H9 (cell line): ENCODE data around the gene APOL1. TPM values are rescaled to one million over a fixed set of nuclear protein-coding genes. Genes with fewer than 3 reads are reported as not detected.

Experiments used
- DNase-seq: peaks from one replicate; pipeline ENCODE4 v3.0.0-alpha.2; 2017
- H2AFZ ChIP-seq: one replicate; pipeline ENCODE4 v1.6.1; 2013; ENCODE audit warnings: mild to moderate bottlenecking, low read length, control low read depth, moderate library complexity
- H2AK5ac ChIP-seq: 2 replicates; pipeline ENCODE4 v1.6.1; 2013; ENCODE audit warnings: low read length, control low read depth, mixed read lengths; ENCODE audit not compliant: insufficient read length
- H2BK120ac ChIP-seq: one replicate; pipeline ENCODE4 v1.6.1; 2013; ENCODE audit warnings: low read depth, mild to moderate bottlenecking, low read length, control low read depth, inconsistent platforms; ENCODE audit not compliant: poor library complexity, severe bottlenecking
- H2BK12ac ChIP-seq: 2 replicates; pipeline ENCODE4 v1.6.1; 2013; ENCODE audit warnings: low read length, control low read depth, mixed read lengths, low read depth; ENCODE audit not compliant: insufficient read length
- H2BK15ac ChIP-seq: 2 replicates; pipeline ENCODE4 v1.6.1; 2013; ENCODE audit warnings: low read depth, low read length, control low read depth
- H2BK20ac ChIP-seq: one replicate; pipeline ENCODE4 v1.6.1; 2013; ENCODE audit warnings: low read depth, mild to moderate bottlenecking, low read length, control low read depth, inconsistent platforms; ENCODE audit not compliant: poor library complexity, severe bottlenecking
- H2BK5ac ChIP-seq: 2 replicates; pipeline ENCODE4 v1.6.1; 2013; ENCODE audit warnings: low read length, control low read depth, mixed read lengths; ENCODE audit not compliant: insufficient read length
- H3K14ac ChIP-seq: 2 replicates; pipeline ENCODE4 v1.6.1; 2013; ENCODE audit warnings: low read length, control low read depth; ENCODE audit not compliant: insufficient read depth
- H3K18ac ChIP-seq: 2 replicates; pipeline ENCODE4 v1.6.1; 2013; ENCODE audit warnings: low read depth, mild to moderate bottlenecking, mixed read lengths, low read length, control low read depth; ENCODE audit not compliant: insufficient read length
- H3K23ac ChIP-seq: 2 replicates; pipeline ENCODE4 v1.6.1; 2013; ENCODE audit warnings: low read length, control low read depth, mixed read lengths, low read depth; ENCODE audit not compliant: insufficient read length
- H3K23me2 ChIP-seq: 2 replicates; pipeline ENCODE4 v1.6.1; 2013; ENCODE audit warnings: low read depth, mild to moderate bottlenecking, mixed read lengths, low read length, control low read depth; ENCODE audit not compliant: insufficient read length, poor library complexity, severe bottlenecking
- H3K27ac ChIP-seq: 2 replicates; pipeline ENCODE4 v1.5.1; 2013; ENCODE audit warnings: low read length, control low read depth, mixed read lengths, low read depth; ENCODE audit not compliant: insufficient read length
- H3K27me3 ChIP-seq: 2 replicates; pipeline ENCODE4 v1.6.1; 2013; ENCODE audit warnings: low read length, control low read depth, inconsistent platforms; ENCODE audit not compliant: insufficient read depth
- H3K4ac ChIP-seq: 2 replicates; pipeline ENCODE4 v1.6.1; 2013; ENCODE audit warnings: low read depth, mild to moderate bottlenecking, control low read depth, inconsistent platforms, low read length, moderate library complexity
- H3K4me1 ChIP-seq: 2 replicates; pipeline ENCODE4 v1.6.1; 2013; ENCODE audit warnings: low read length, control low read depth, inconsistent platforms; ENCODE audit not compliant: insufficient read depth
- H3K4me2 ChIP-seq: 2 replicates; pipeline ENCODE4 v1.6.1; 2013; ENCODE audit warnings: low read length, control low read depth, mixed read lengths; ENCODE audit not compliant: insufficient read length, insufficient read depth
- H3K56ac ChIP-seq: 2 replicates; pipeline ENCODE4 v1.6.1; 2013; ENCODE audit warnings: low read depth, mild to moderate bottlenecking, mixed read lengths, low read length, control low read depth; ENCODE audit not compliant: insufficient read length
- H3K79me1 ChIP-seq: 2 replicates; pipeline ENCODE4 v1.6.1; 2013; ENCODE audit warnings: low read depth, mild to moderate bottlenecking, moderate library complexity, low read length, control low read depth, inconsistent platforms; ENCODE audit not compliant: insufficient read depth, poor library complexity, severe bottlenecking
- H3K79me2 ChIP-seq: 2 replicates; pipeline ENCODE4 v1.6.1; 2013; ENCODE audit warnings: low read length, control low read depth, inconsistent platforms; ENCODE audit not compliant: insufficient read depth
- H3K9ac ChIP-seq: 2 replicates; pipeline ENCODE4 v1.6.1; 2013; ENCODE audit warnings: low read length, control low read depth, mixed read lengths; ENCODE audit not compliant: insufficient read length; ENCODE audit errors: extremely low read depth
- H3K9me3 ChIP-seq: one replicate; pipeline ENCODE4 v1.6.1; 2013; ENCODE audit warnings: low read depth, low read length, inconsistent platforms; ENCODE audit not compliant: control insufficient read depth
- H3T11ph ChIP-seq: one replicate; pipeline ENCODE4 v1.6.1; 2013; ENCODE audit warnings: mild to moderate bottlenecking, low read length, control low read depth, inconsistent platforms
- H4K20me1 ChIP-seq: one replicate; pipeline ENCODE4 v1.6.1; 2013; ENCODE audit not compliant: control insufficient read depth, insufficient read length, insufficient read depth
- H4K5ac ChIP-seq: 2 replicates; pipeline ENCODE4 v1.6.1; 2013; ENCODE audit warnings: low read depth, mild to moderate bottlenecking, mixed read lengths, low read length, control low read depth; ENCODE audit not compliant: insufficient read length
- H4K8ac ChIP-seq: replicated peaks from 2 replicates; pipeline ENCODE4 v1.6.1; 2013; ENCODE audit warnings: low read length, control low read depth, mixed read lengths, low read depth; ENCODE audit not compliant: insufficient read length
- H4K91ac ChIP-seq: 2 replicates; pipeline ENCODE4 v1.6.1; 2013; ENCODE audit warnings: low read depth, mild to moderate bottlenecking, moderate library complexity, mixed read lengths, low read length, control low read depth; ENCODE audit not compliant: insufficient read length
- H3K27ac Mint-ChIP-seq, 3 experiments: 2 replicates in 2 of 3; 3 replicates in 1 of 3; pipeline ENCODE4 v1.8.0; 2020 to 2021; ENCODE audit warnings: mixed read lengths in 3 of 3, mild to moderate bottlenecking in 1 of 3, moderate library complexity in 1 of 3
- H3K27me3 Mint-ChIP-seq: 2 replicates; pipeline ENCODE4 v1.8.0; 2021; ENCODE audit warnings: low read depth, mild to moderate bottlenecking, moderate library complexity, mixed read lengths
- H3K36me3 Mint-ChIP-seq, 3 experiments: 2 replicates in 2 of 3; 3 replicates in 1 of 3; pipeline ENCODE4 v1.8.0; 2020 to 2021; ENCODE audit warnings: low read depth in 3 of 3, mixed read lengths in 3 of 3; ENCODE audit not compliant: insufficient read depth in 1 of 3
- H3K4me1 Mint-ChIP-seq, 2 experiments: 2 replicates each; pipeline ENCODE4 v1.8.0; 2020; ENCODE audit warnings: mixed read lengths in 2 of 2
- H3K4me3 Mint-ChIP-seq, 2 experiments: 2 replicates in 1 of 2; 3 replicates in 1 of 2; pipeline ENCODE4 v1.8.0; 2020 to 2021; ENCODE audit warnings: mild to moderate bottlenecking in 2 of 2, mixed read lengths in 2 of 2, moderate library complexity in 1 of 2
- H3K9me3 Mint-ChIP-seq, 2 experiments: 2 replicates in 1 of 2; 3 replicates in 1 of 2; pipeline ENCODE4 v1.8.0; 2020; ENCODE audit warnings: mild to moderate bottlenecking in 2 of 2, mixed read lengths in 2 of 2, moderate library complexity in 1 of 2
- CTCF ChIP-seq: fragments of 200-600 bp; sonication (generic); conservative IDR thresholded peaks from 3 replicates; pipeline ENCODE4 v1.8.0; 2021; ENCODE audit warnings: antibody characterized with exemption, mild to moderate bottlenecking
- WGBS: extraction: QIAGEN DNeasy Blood & Tissue Kit; methylation state at CpG from one replicate; pipeline ENCODE4 v1.1.7; 2013; ENCODE audit warnings: missing lambda C conversion rate, low lambda C conversion rate, mixed read lengths; ENCODE audit not compliant: insufficient read length; ENCODE audit errors: extremely low coverage; 5-methylcytosine and 5-hydroxymethylcytosine counted together
- total RNA-seq: library from RNA; stranded (reverse); gene quantifications from 2 replicates; pipeline ENCODE4 v1.2.1, GENCODE V29; 2021

Gene APOL1
- total RNA-seq, 1 experiment from 2014 or later = not detected

- Histone ChIP-seq H3K9ac (no peak overlapping the region), H2BK20ac (no peak overlapping the region), H2BK15ac (no peak overlapping the region), H3T11ph (no peak overlapping the region), H2AFZ (no peak overlapping the region), H2AK5ac (no peak overlapping the region), H3K4ac (no peak overlapping the region), H3K4me1 (no peaks in the 10 kb centered on the region), H3K27ac (no peak overlapping the region), H3K23ac (no peak overlapping the region), H3K27me3 (no peaks in the 10 kb centered on the region), H3K14ac (no peak overlapping the region), H2BK12ac (no peak overlapping the region), H3K56ac (no peak overlapping the region), H3K79me2 (no peaks in the 10 kb centered on the region), H3K4me2 (no peak overlapping the region), H3K9me3 (no peaks in the 10 kb centered on the region), H2BK120ac (no peak overlapping the region), H3K23me2 (no peaks in the 10 kb centered on the region), H4K20me1 (no peaks in the 10 kb centered on the region), H4K5ac (no peak overlapping the region), H4K91ac (no peak overlapping the region), H4K8ac (no peak overlapping the region), H2BK5ac (no peak overlapping the region), H3K79me1 (no peaks in the 10 kb centered on the region), H3K18ac (no peak overlapping the region)
- no peaks in the 10 kb centered on the region for H3K27me3 Mint-ChIP-seq
- H3K36me3 Mint-ChIP-seq = peaks cover 64 to 95% (median 91%) of the 10 kb centered on the region in 3 experiments
- no peak for DNase-seq
- no CpG with 5 or more reads among the region's 20 CpGs for WGBS
- H3K4me1 Mint-ChIP-seq = peaks cover 2 to 9% of the 10 kb centered on the region in 2 experiments; a peak in 3 of 4 replicates
- TF ChIP-seq CTCF = no peak
- no peak overlapping the region for H3K27ac Mint-ChIP-seq
- no peak overlapping the region for H3K4me3 Mint-ChIP-seq
- peaks cover 5 to 6% of the 10 kb centered on the region in 2 experiments; a peak in 3 of 5 replicates for H3K9me3 Mint-ChIP-seq
These were observed 35.1 kb downstream of the APOL1 start for GRCh38 chr22:36287881-36288515.
